ENCODE results near the gene CYTH1. TPM values are rescaled to one million over a fixed set of nuclear protein-coding genes. Genes with fewer than 3 reads are reported as not detected.

The CYTH1 gene
- polyA plus RNA-seq, 1 donor from 2014 or later: 120 TPM

GRCh38 chr17:78676412-78677302, 105.4 kb downstream of the CYTH1 start:
- Histone ChIP-seq H3K9me2 (ENCODE audit: insufficient read depth, low read length) (no peaks in the 10 kb centered on the region), H3K9me3 (ENCODE audit: low read length) (no peaks in the 10 kb centered on the region), H4K20me1 (ENCODE audit: insufficient read depth) (no peaks in the 10 kb centered on the region), H2AFZ (ENCODE audit: low read depth, low read length) (no peak overlapping the region), H3K27ac (ENCODE audit: low read length) (no peak overlapping the region), H3K4me2 (ENCODE audit: low read length) (no peak overlapping the region), H3K4me3 (ENCODE audit: low read length) (no peak overlapping the region), H3K36me3 (ENCODE audit: insufficient read depth, low read length) (no peaks in the 10 kb centered on the region), H3K9ac (ENCODE audit: low read length) (no peak overlapping the region), H3K27me3 (ENCODE audit: insufficient read depth, low read depth, low read length) (no peaks in the 10 kb centered on the region), H3K79me2 (replicated peaks; ENCODE audit: insufficient read depth, low read length) (no peaks in the 10 kb centered on the region), H3F3A (ENCODE audit: insufficient read depth, low read length, poor library complexity, severe bottlenecking) (no peaks in the 10 kb centered on the region)
- TF ChIP-seq CTCF (IDR thresholded peaks at IDR 0.05; ENCODE audit: poor library complexity, severe bottlenecking): no peak
- TF ChIP-seq MXI1 (conservative IDR thresholded peaks at IDR 0.05; ENCODE audit: poor library complexity, severe bottlenecking): no peak
- TF ChIP-seq REST (IDR thresholded peaks at IDR 0.05; ENCODE audit: borderline replicate concordance): no peak
- no peak for TF ChIP-seq POLR2AphosphoS5 (IDR thresholded peaks at IDR 0.05)
- TF ChIP-seq EZH2 (IDR thresholded peaks at IDR 0.05; ENCODE audit: borderline replicate concordance, insufficient read depth, low read length, poor library complexity, severe bottlenecking): no peak
- TF ChIP-seq RAD21 (conservative IDR thresholded peaks at IDR 0.05): no peak
- TF ChIP-seq TAF1 (IDR thresholded peaks at IDR 0.05; ENCODE audit: low read depth): no peak
- no peak for TF ChIP-seq SMC3 (conservative IDR thresholded peaks at IDR 0.05; ENCODE audit: poor library complexity)
- no peak for TF ChIP-seq EP300 (conservative IDR thresholded peaks at IDR 0.05; ENCODE audit: poor library complexity, severe bottlenecking)

GRCh38 chr17:78675836-78676235, 106.2 kb downstream of the CYTH1 start:
- no peak for TF ChIP-seq POLR2AphosphoS5 (IDR thresholded peaks at IDR 0.05)
- no peak for TF ChIP-seq TAF1 (IDR thresholded peaks at IDR 0.05; ENCODE audit: low read depth)
- TF ChIP-seq REST (IDR thresholded peaks at IDR 0.05; ENCODE audit: borderline replicate concordance): no peak
- no peak for TF ChIP-seq CTCF (IDR thresholded peaks at IDR 0.05; ENCODE audit: poor library complexity, severe bottlenecking)
- no peak for TF ChIP-seq SMC3 (conservative IDR thresholded peaks at IDR 0.05; ENCODE audit: poor library complexity)
- no peak for TF ChIP-seq EZH2 (IDR thresholded peaks at IDR 0.05; ENCODE audit: borderline replicate concordance, insufficient read depth, low read length, poor library complexity, severe bottlenecking)
- no peak for TF ChIP-seq EP300 (conservative IDR thresholded peaks at IDR 0.05; ENCODE audit: poor library complexity, severe bottlenecking)
- H4K20me1 ChIP-seq (ENCODE audit: insufficient read depth): no peaks in the 10 kb centered on the region
- no peaks in the 10 kb centered on the region for H3F3A ChIP-seq (ENCODE audit: insufficient read depth, low read length, poor library complexity, severe bottlenecking)
- H3K4me3 ChIP-seq (ENCODE audit: low read length): no peak overlapping the region
- no peaks in the 10 kb centered on the region for H3K79me2 ChIP-seq (replicated peaks; ENCODE audit: insufficient read depth, low read length)
- H3K4me2 ChIP-seq (ENCODE audit: low read length): no peak overlapping the region
- H3K27me3 ChIP-seq (ENCODE audit: insufficient read depth, low read depth, low read length): no peaks in the 10 kb centered on the region
- H3K9me2 ChIP-seq (ENCODE audit: insufficient read depth, low read length): no peaks in the 10 kb centered on the region
- no peaks in the 10 kb centered on the region for H3K36me3 ChIP-seq (ENCODE audit: insufficient read depth, low read length)
- no peak overlapping the region for H3K27ac ChIP-seq (ENCODE audit: low read length)
- no peaks in the 10 kb centered on the region for H3K9me3 ChIP-seq (ENCODE audit: low read length)
- H3K9ac ChIP-seq (ENCODE audit: low read length): no peak overlapping the region
- H2AFZ ChIP-seq (ENCODE audit: low read depth, low read length): no peak overlapping the region

All from neural cell (in vitro differentiated cells).